ENCODE measurements around the gene LIPG.

DNA sequence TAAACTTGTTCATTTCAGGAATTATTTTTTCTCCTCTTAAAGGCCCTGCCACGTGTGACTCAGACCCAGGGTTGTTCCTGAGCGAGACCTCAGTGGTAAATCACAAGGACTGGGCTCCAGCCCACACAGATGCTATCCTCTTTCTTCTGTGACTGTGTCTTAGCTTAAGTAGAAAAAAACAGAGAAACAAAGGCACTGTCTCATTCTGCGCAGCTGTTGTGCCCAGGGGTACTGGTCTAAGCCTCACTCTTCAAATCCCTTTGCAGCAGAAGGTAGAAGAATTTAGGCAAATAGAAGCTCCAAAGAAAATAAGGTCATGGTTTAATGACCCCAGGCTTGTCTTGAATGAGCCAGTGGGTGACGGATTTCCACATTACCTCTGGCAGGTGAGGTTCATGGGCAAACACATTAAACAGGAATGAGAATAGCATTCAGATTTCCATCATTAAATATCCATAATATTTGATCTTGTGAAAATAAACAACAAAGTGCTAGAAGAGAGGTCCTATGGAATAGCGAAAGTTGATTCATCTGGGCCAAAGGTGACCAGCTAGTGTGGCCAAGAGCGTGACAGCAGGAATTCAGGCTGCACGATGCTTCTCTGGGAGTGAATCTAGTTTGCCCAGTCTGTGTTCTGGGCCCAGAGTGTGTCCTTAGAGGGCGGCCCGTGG lies 63.3 kb downstream of the LIPG start:
- TF ChIP-seq, protein P1, sequence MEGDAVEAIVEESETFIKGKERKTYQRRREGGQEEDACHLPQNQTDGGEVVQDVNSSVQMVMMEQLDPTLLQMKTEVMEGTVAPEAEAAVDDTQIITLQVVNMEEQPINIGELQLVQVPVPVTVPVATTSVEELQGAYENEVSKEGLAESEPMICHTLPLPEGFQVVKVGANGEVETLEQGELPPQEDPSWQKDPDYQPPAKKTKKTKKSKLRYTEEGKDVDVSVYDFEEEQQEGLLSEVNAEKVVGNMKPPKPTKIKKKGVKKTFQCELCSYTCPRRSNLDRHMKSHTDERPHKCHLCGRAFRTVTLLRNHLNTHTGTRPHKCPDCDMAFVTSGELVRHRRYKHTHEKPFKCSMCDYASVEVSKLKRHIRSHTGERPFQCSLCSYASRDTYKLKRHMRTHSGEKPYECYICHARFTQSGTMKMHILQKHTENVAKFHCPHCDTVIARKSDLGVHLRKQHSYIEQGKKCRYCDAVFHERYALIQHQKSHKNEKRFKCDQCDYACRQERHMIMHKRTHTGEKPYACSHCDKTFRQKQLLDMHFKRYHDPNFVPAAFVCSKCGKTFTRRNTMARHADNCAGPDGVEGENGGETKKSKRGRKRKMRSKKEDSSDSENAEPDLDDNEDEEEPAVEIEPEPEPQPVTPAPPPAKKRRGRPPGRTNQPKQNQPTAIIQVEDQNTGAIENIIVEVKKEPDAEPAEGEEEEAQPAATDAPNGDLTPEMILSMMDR (conservative IDR thresholded peaks at IDR 0.05; ENCODE audit: low read length) = no peak
- TF ChIP-seq EZH2phosphoT487 (IDR thresholded peaks at IDR 0.05; ENCODE audit: borderline replicate concordance, low read depth, low read length) = no peak
